Measurements from ENCODE around the gene PEBP1.
"Not testable (repeated sequence)": the region's sequence is repeated elsewhere in the genome, so short reads cannot be mapped to it uniquely, and the experiment has no call there.

PEBP1 gene

GRCh38 chr12:118135788-118136558, at the start of gene PEBP1:
TSS of gene PEBP1 (plus strand) at chr12:118136124. CDS start at chr12:118136210, 86 bp downstream.
- DNase-seq (ENCODE audit: low read depth), result peak; percentile 81

GRCh38 chr12:118089782-118090181, 46.1 kb upstream of the PEBP1 start:
- DNase-seq (ENCODE audit: low read depth), result no peak

- DNase-seq (ENCODE audit: low read depth), result no peak
Observed at GRCh38 chr12:118094039-118094438, 41.9 kb upstream of the PEBP1 start.

- no peak for DNase-seq (ENCODE audit: low read depth)
Observed at GRCh38 chr12:118098401-118098800, 37.5 kb upstream of the PEBP1 start.

- no peak for DNase-seq (ENCODE audit: low read depth)
Observed at GRCh38 chr12:118098911-118099671, 36.8 kb upstream of the PEBP1 start.

- no peak for DNase-seq (ENCODE audit: low read depth)
Observed at GRCh38 chr12:118101051-118101450, 34.9 kb upstream of the PEBP1 start.

GRCh38 chr12:118102070-118102469, 33.9 kb upstream of the PEBP1 start:
- DNase-seq (ENCODE audit: low read depth), result no peak

GRCh38 chr12:118102609-118103008, 33.3 kb upstream of the PEBP1 start:
- DNase-seq (ENCODE audit: low read depth), result no peak

- no peak for DNase-seq (ENCODE audit: low read depth)
Observed at GRCh38 chr12:118103201-118103600, 32.7 kb upstream of the PEBP1 start.

- peak; percentile 7 for DNase-seq (ENCODE audit: low read depth)
Observed at GRCh38 chr12:118103601-118104382, 32.1 kb upstream of the PEBP1 start, which contains the start of gene VSIG10. TSS of gene VSIG10 (minus strand) at chr12:118104011. CDS start at chr12:118103671, 340 bp downstream.

GRCh38 chr12:118107011-118107410, 28.9 kb upstream of the PEBP1 start:
- no peak for DNase-seq (ENCODE audit: low read depth)

- DNase-seq (ENCODE audit: low read depth), result no peak
Observed at GRCh38 chr12:118107694-118108093, 28.2 kb upstream of the PEBP1 start.

GRCh38 chr12:118109088-118109487, 26.8 kb upstream of the PEBP1 start:
- no peak for DNase-seq (ENCODE audit: low read depth)

- DNase-seq (ENCODE audit: low read depth), result no peak
Observed at GRCh38 chr12:118119449-118119879, 16.5 kb upstream of the PEBP1 start.

- no peak for DNase-seq (ENCODE audit: low read depth)
Observed at GRCh38 chr12:118120579-118121363, 15.2 kb upstream of the PEBP1 start.

GRCh38 chr12:118122264-118122663, 13.7 kb upstream of the PEBP1 start:
- DNase-seq (ENCODE audit: low read depth), result no peak

- DNase-seq (ENCODE audit: low read depth), result no peak
Observed at GRCh38 chr12:118124333-118124874, 11.5 kb upstream of the PEBP1 start.

GRCh38 chr12:118125743-118126118, 10.2 kb upstream of the PEBP1 start:
- no peak for DNase-seq (ENCODE audit: low read depth)

- no peak for DNase-seq (ENCODE audit: low read depth)
Observed at GRCh38 chr12:118126119-118126757, 9.7 kb upstream of the PEBP1 start.

GRCh38 chr12:118127867-118128266, 8.1 kb upstream of the PEBP1 start:
- no peak for DNase-seq (ENCODE audit: low read depth)

GRCh38 chr12:118129436-118129835, 6.5 kb upstream of the PEBP1 start:
- not testable (repeated sequence) for DNase-seq (ENCODE audit: low read depth)
